Hair follicular keratinocyte (primary cell): ENCODE results near the gene ENSA. TPM values are rescaled to one million over a fixed set of nuclear protein-coding genes. Genes with fewer than 3 reads are reported as not detected.

Experiments
- total RNA-seq: library from RNA; depleted of rRNA; stranded (reverse); fragments of >200 nt; gene quantifications from 2 replicates; pipeline ENCODE4 v1.2.3, GENCODE V29; 2015

Gene ENSA, protein sequence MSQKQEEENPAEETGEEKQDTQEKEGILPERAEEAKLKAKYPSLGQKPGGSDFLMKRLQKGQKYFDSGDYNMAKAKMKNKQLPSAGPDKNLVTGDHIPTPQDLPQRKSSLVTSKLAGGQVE
- total RNA-seq: 142 and 176 TPM in 2 replicates

DNA sequence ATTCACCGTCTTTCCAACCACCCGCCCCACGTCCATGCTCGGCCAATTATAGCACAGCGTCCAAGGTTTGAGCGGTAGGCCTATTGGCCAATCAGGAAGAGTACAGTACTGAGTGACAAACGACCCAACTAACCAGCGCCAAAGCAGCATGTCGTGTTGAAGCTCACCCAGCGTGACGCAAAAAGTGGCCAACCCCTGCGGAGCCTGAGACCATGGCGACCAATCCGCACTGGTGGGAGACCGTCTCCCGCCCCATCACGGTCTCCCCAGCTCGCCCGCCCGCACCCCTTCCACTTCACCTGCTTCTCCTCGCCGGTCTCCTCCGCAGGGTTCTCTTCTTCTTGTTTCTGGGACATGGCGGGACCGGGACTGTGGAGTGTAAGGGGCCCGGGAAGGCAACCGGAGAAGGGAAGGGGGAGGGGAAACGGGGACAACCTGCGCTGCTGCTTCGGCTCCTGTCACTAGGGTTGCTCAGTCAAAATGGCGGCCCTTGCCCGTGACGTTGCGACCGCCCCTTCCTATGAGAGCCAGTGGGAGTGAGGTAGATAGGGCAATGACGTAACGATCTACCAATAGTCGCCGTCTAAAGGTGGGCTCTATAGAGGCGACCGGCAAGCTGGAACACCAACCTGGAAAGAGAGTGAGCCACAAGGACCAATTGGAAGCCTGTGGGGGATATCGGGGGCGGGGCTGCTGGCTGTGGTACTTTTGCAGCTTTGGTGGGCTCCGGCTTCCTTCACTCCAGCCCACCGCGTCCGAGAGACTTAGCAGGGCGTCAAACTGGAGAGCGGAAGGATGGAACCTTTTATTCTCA, at the start of gene ENSA:
Gene ENSA (minus strand): TSS at position 498 of the 814 bp plus-strand sequence. CDS start 142 bp downstream, at position 356.

DNA sequence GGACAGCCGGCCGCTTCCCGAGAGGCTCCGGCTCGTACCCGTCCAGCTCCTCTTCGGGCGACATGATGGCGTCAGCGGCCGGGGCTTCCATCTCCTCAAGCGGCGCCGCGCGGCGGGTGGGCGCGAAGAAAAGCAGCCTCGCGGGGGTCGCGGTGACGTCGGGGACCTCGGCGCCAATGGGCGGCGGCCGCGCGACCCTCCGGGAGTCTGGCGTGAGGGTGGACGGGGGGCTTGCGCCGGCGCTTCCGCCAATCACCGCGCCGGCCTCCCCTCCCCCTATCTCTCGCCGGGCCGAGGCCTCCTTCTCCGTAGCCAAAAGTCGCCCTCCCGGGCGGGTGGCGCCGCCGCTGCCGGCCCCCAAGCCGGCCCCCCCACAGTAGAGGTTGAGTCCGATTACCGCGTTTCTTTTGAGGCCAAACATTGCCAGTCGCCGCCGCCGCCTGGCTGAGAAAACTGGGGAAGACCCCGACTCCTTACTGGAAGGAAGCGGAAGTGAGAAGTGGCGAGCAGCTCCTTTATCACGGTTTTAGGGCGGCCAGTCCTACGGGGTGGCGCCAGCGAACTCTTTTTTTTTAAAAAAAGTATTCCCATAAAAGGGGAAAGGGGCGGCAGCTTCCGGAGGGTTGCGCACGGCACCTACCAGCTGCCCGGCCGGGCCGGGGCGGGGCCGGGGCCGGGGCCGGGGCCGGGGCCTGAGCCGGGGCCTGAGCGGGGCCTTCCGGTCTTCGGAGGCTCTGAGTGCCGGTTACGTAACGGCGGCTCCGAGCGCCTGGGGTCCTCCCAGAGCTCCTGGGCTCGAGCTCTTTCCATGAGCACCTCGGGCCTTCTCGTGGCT, 50.1 kb downstream of the ENSA start, which contains the start of gene MCL1:
Gene MCL1 (minus strand): TSS at position 501 of the 835 bp plus-strand sequence. CDS start 80 bp downstream, at position 421.

Other genes starting within 250 kb of the ENSA start
- 23.6 and 26.5 TPM in 2 replicates for gene TARS2, start 142.2 kb downstream of the ENSA start, total RNA-seq
- 9.1 and 27.9 TPM in 2 replicates for gene ECM1, start 121.5 kb downstream of the ENSA start, total RNA-seq
- not detected in 2 replicates for gene FALEC, start 113.9 kb downstream of the ENSA start, total RNA-seq
- 8.5 and 18.4 TPM in 2 replicates for gene ADAMTSL4, start 80.2 kb downstream of the ENSA start, total RNA-seq
- gene MCL1, start 50.0 kb downstream of the ENSA start, total RNA-seq: 278 and 410 TPM in 2 replicates
- 13.9 and 17.6 TPM in 2 replicates for gene GOLPH3L, start 67.5 kb upstream of the ENSA start, total RNA-seq
- not detected in 2 replicates for gene HORMAD1, start 91.3 kb upstream of the ENSA start, total RNA-seq
- gene CTSS, start 136.2 kb upstream of the ENSA start, total RNA-seq: 3.0 and 3.9 TPM in 2 replicates
- 72.9 and 111 TPM in 2 replicates for gene CTSK, start 178.6 kb upstream of the ENSA start, total RNA-seq
- 16.7 and 19.4 TPM in 2 replicates for gene ARNT, start 247.0 kb upstream of the ENSA start, total RNA-seq